Parathyroid adenoma (tissue), 2 donors: ENCODE results near the gene CAPZA1.
"Not testable (repeated sequence)": the region's sequence is repeated elsewhere in the genome, so short reads cannot be mapped to it uniquely, and the experiment has no call there.

Source experiments
- H2AFZ ChIP-seq: fragments of 300-600 bp; sonication (generic); one replicate; pipeline ENCODE4 v1.7.0; 2017; ENCODE audit warnings: antibody characterized with exemption, mild to moderate bottlenecking
- H3K27ac ChIP-seq: fragments of 300-600 bp; sonication (generic); one replicate; pipeline ENCODE4 v1.7.0; 2017
- H3K27me3 ChIP-seq: fragments of 300-600 bp; sonication (generic); one replicate; pipeline ENCODE4 v1.7.0; 2017; ENCODE audit warnings: low read length; ENCODE audit not compliant: control insufficient read depth, insufficient read depth
- H3K36me3 ChIP-seq: fragments of 300-600 bp; sonication (generic); one replicate; pipeline ENCODE4 v1.7.0; 2017; ENCODE audit warnings: low read length; ENCODE audit not compliant: control insufficient read depth, insufficient read depth
- H3K4me1 ChIP-seq: fragments of 300-600 bp; sonication (generic); one replicate; pipeline ENCODE4 v1.7.0; 2017; ENCODE audit warnings: control low read depth
- H3K4me2 ChIP-seq: fragments of 300-600 bp; sonication (generic); one replicate; pipeline ENCODE4 v1.7.0; 2017; ENCODE audit warnings: low read length
- H3K4me3 ChIP-seq: fragments of 300-600 bp; sonication (generic); one replicate; pipeline ENCODE4 v1.7.0; 2017; ENCODE audit warnings: low read depth, low read length
- H3K79me2 ChIP-seq: fragments of 300-600 bp; sonication (generic); one replicate; pipeline ENCODE4 v1.7.0; 2017; ENCODE audit warnings: control low read depth
- H3K9ac ChIP-seq: fragments of 300-600 bp; sonication (generic); one replicate; pipeline ENCODE4 v1.7.0; 2017; ENCODE audit warnings: mild to moderate bottlenecking
- H3K9me3 ChIP-seq: fragments of 300-600 bp; sonication (generic); one replicate; pipeline ENCODE4 v1.7.0; 2017; ENCODE audit warnings: low read length; ENCODE audit not compliant: control insufficient read depth
- TF ChIP-seq, protein P1 (sequence below): fragments of 300-600 bp; sonication (generic); IDR thresholded peaks from one replicate; pipeline ENCODE4 v1.7.0; 2017; ENCODE audit warnings: antibody characterized with exemption, mild to moderate bottlenecking
- donor health status: primary hyperparathyroidism.

CAPZA1 gene

DNA sequence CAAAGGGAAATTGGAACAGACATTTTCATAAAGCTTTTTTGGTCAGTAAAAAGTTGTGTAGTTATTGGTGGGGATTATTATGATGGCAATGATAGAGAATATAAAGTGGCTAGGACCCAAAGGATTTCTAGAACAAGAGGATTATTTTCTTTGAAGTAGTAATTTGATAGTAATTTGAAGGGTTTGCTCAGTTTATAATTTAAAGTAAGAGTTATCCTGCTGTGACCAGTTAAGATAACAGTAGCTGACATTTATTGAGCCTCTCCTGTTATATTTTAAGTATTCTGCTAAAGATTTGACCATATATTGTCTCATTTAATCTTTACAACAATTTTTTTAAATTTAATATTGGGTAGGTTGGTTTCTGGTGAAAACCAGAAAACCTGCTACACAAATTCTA is 14.7 kb downstream of the CAPZA1 start:
- Histone ChIP-seq H2AFZ (no peak overlapping the region), H3K4me2 (no peak overlapping the region), H3K27me3 (no peaks in the 10 kb centered on the region), H3K9me3 (no peaks in the 10 kb centered on the region), H3K79me2 (peaks cover 22% of the 10 kb centered on the region), H3K36me3 (no peaks in the 10 kb centered on the region), H3K9ac (no peak overlapping the region), H3K4me3 (no peak overlapping the region), H3K4me1 (no peaks in the 10 kb centered on the region), H3K27ac (no peak overlapping the region)
- TF ChIP-seq, protein P1, sequence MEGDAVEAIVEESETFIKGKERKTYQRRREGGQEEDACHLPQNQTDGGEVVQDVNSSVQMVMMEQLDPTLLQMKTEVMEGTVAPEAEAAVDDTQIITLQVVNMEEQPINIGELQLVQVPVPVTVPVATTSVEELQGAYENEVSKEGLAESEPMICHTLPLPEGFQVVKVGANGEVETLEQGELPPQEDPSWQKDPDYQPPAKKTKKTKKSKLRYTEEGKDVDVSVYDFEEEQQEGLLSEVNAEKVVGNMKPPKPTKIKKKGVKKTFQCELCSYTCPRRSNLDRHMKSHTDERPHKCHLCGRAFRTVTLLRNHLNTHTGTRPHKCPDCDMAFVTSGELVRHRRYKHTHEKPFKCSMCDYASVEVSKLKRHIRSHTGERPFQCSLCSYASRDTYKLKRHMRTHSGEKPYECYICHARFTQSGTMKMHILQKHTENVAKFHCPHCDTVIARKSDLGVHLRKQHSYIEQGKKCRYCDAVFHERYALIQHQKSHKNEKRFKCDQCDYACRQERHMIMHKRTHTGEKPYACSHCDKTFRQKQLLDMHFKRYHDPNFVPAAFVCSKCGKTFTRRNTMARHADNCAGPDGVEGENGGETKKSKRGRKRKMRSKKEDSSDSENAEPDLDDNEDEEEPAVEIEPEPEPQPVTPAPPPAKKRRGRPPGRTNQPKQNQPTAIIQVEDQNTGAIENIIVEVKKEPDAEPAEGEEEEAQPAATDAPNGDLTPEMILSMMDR = no peak

DNA sequence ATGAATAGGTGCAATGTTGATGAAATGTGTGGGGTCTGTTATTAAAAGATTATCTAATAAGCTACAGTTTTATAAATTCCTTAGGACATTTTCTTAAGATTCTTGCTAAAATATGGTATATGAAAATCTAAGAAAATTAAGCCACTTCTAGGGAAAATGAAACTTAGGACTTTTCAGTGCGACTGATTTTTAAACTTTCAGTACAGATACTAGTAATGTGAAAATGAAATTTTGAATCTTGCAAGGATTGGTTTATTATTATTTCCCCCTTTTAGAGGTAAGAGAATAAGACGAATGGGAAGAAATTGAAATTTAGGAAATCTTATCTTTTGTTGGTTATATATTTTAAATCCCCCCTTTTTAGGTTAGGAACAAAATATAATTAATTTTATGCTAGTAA is 16.4 kb downstream of the CAPZA1 start:
- Histone ChIP-seq H3K27ac (no peak overlapping the region), H2AFZ (no peak overlapping the region), H3K79me2 (peaks cover 22% of the 10 kb centered on the region), H3K4me3 (no peak overlapping the region), H3K36me3 (no peaks in the 10 kb centered on the region), H3K4me2 (no peak overlapping the region), H3K9ac (no peak overlapping the region), H3K9me3 (no peaks in the 10 kb centered on the region), H3K4me1 (no peaks in the 10 kb centered on the region), H3K27me3 (no peaks in the 10 kb centered on the region)
- TF ChIP-seq, protein P1 = no peak

DNA sequence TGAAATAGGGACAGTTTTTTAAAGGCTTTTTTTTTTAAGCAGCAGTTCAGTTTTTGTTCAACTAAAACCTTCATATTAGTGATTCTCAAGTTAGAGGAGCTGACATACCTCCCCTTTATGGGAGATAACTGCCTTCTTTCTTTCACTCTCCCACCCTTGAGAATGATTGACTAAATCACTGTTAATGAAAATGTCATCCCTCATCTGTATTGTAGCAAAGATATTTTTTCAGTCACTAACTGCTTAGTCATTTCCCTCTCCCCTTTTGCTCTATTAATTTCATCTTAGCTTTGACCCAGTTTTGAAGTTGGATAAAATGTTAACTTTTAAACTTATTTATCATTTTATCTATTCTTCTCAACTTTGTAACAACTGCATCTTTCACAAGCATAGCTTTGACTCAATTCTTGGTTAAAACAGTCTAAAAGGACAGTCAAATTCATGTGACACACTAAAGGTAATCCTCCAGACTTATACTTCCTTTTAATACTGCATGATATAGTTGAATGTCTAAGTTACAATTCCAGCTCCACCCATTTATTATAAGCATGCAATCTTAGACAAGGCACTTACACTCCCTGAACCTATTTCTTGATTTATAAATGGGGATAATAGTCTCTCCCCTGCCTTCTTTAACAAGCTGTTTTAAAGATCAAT is 17.1 kb downstream of the CAPZA1 start:
- no peak overlapping the region for H3K4me3 ChIP-seq
- no peaks in the 10 kb centered on the region for H3K4me1 ChIP-seq
- H3K27ac ChIP-seq = no peak overlapping the region
- no peaks in the 10 kb centered on the region for H3K9me3 ChIP-seq
- H3K9ac ChIP-seq = no peak overlapping the region
- H2AFZ ChIP-seq = no peak overlapping the region
- TF ChIP-seq, protein P1 = no peak
- H3K4me2 ChIP-seq = no peak overlapping the region
- no peaks in the 10 kb centered on the region for H3K27me3 ChIP-seq
- H3K36me3 ChIP-seq = no peaks in the 10 kb centered on the region
- peaks cover 22% of the 10 kb centered on the region for H3K79me2 ChIP-seq

DNA sequence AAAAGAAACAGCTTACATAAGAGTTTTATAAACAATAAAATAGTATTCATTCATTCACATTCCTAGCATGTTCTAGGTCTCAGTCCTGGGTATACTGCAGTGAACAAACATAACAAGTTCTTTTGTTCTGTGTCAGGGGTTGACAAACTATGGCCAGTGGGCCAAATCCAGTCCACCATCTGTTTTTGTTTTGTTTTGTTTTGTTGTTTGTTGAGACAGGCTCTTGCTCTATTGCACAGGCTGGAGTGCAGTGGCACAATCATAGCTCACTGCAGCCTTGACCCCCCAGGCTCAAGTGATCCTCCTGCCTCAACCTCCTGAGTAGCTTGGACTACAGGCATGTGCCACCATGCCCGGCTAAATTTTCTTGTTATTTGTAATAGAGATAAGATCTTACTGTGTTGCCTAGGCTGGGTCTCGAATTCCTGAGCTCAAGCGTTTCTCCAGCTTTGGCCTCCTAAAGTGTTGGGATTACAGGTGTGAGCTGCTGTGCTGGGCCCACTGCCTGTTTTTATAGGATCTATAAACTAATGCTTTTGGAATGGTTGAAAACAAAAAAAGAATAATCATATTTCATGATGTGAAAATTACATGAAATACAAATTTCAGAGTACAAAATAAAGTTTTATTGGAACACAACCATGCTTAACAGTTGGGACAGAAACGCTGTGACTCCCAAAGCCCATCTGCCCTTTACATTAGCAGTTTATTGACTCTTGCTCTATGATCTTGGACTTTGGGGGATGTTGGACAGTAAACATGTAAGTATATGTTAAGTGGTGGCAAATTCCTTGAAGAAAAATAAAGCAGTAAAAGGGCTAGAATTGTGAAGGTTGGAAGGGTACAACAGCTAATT is 17.9 kb downstream of the CAPZA1 start:
- TF ChIP-seq, protein P1 = no peak
- Histone ChIP-seq H3K9me3 (no peaks in the 10 kb centered on the region), H3K27me3 (no peaks in the 10 kb centered on the region), H3K27ac (no peak overlapping the region), H3K9ac (no peak overlapping the region), H2AFZ (no peak overlapping the region), H3K36me3 (no peaks in the 10 kb centered on the region), H3K4me3 (no peak overlapping the region), H3K4me1 (no peaks in the 10 kb centered on the region), H3K79me2 (peaks cover 18% of the 10 kb centered on the region), H3K4me2 (no peak overlapping the region)

DNA sequence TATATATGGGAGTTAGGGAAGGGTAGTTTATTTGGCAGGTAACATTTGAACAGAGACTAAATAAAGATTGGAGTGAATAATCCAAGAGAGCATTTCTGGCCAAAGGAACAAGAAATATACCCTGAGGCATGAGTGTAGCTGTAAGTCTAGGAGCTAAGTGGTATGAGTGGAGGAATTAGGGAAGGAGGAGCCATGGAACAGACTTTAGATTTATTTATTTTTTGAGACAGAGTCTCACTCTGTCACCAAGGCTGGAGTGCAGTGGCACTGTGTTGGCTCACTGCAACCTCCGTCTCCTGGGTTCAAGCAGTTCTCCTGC is 18.4 kb downstream of the CAPZA1 start:
- no peaks in the 10 kb centered on the region for H3K27me3 ChIP-seq
- H3K36me3 ChIP-seq = no peaks in the 10 kb centered on the region
- no peak overlapping the region for H3K9ac ChIP-seq
- H3K9me3 ChIP-seq = no peaks in the 10 kb centered on the region
- H3K4me3 ChIP-seq = no peak overlapping the region
- TF ChIP-seq, protein P1 = no peak
- no peak overlapping the region for H3K27ac ChIP-seq
- peaks cover 17% of the 10 kb centered on the region for H3K79me2 ChIP-seq
- no peak overlapping the region for H2AFZ ChIP-seq
- H3K4me2 ChIP-seq = no peak overlapping the region
- no peaks in the 10 kb centered on the region for H3K4me1 ChIP-seq

DNA sequence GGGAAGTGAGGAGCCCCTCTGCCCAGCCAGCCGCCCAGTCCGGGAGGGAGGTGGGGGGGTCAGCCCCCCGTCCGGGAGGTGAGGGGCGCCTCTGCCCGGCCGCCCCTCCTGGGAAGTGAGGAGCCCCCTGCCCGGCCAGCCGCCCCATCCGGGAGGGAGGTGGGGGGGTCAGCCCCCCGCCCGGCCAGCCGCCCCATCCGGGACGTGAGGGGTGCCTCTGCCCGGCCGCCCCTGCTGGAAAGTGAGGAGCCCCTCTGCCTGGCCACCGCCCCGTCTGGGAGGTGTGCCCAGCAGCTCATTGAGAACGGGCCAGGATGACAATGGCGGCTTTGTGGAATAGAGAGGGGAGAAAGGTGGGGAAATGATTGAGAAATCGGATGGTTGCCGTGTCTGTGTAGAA is 20.8 kb downstream of the CAPZA1 start:
- H3K9ac ChIP-seq, H3K27me3 ChIP-seq, H2AFZ ChIP-seq, H3K4me2 ChIP-seq, H3K27ac ChIP-seq, H3K9me3 ChIP-seq, H3K4me3 ChIP-seq, H3K4me1 ChIP-seq, H3K36me3 ChIP-seq: not testable (repeated sequence)
- H3K79me2 ChIP-seq = peaks cover 18% of the 10 kb centered on the region
